ENCODE results near the gene BBS9. TPM values are rescaled to one million over a fixed set of nuclear protein-coding genes. Genes with fewer than 3 reads are reported as not detected.
"Not testable (repeated sequence)": the region's sequence is repeated elsewhere in the genome, so short reads cannot be mapped to it uniquely, and the experiment has no call there.

The BBS9 gene
- total RNA-seq, 1 donor from 2014 or later, result 33.0 TPM

- no peaks in the 10 kb centered on the region for H3K4me1 Mint-ChIP-seq (ENCODE audit: unreplicated experiment)
- no peaks in the 10 kb centered on the region for H3K36me3 Mint-ChIP-seq (ENCODE audit: low read depth, unreplicated experiment)
- H3K27me3 Mint-ChIP-seq (ENCODE audit: unreplicated experiment), result no peaks in the 10 kb centered on the region
- H3K9me3 Mint-ChIP-seq (ENCODE audit: unreplicated experiment), result no peaks in the 10 kb centered on the region
- no peak overlapping the region for H3K27ac Mint-ChIP-seq (ENCODE audit: unreplicated experiment)
- TF ChIP-seq CTCF (IDR thresholded peaks at IDR 0.05; ENCODE audit: unreplicated experiment), result no peak
- DNase-seq (ENCODE audit: low spot score), result no peak
- H3K4me3 Mint-ChIP-seq (ENCODE audit: unreplicated experiment), result no peak overlapping the region
Observed at GRCh38 chr7:33287738-33288137, 158.4 kb downstream of the BBS9 start.

GRCh38 chr7:33298848-33299247 lies 169.5 kb downstream of the BBS9 start:
- peaks cover 8% of the 10 kb centered on the region for H3K36me3 Mint-ChIP-seq (ENCODE audit: low read depth, unreplicated experiment)
- no peak overlapping the region for H3K27ac Mint-ChIP-seq (ENCODE audit: unreplicated experiment)
- no peak for DNase-seq (ENCODE audit: low spot score)
- no peaks in the 10 kb centered on the region for H3K9me3 Mint-ChIP-seq (ENCODE audit: unreplicated experiment)
- peaks cover 2% of the 10 kb centered on the region for H3K27me3 Mint-ChIP-seq (ENCODE audit: unreplicated experiment)
- TF ChIP-seq CTCF (IDR thresholded peaks at IDR 0.05; ENCODE audit: unreplicated experiment), result no peak
- H3K4me3 Mint-ChIP-seq (ENCODE audit: unreplicated experiment), result no peak overlapping the region
- no peaks in the 10 kb centered on the region for H3K4me1 Mint-ChIP-seq (ENCODE audit: unreplicated experiment)

- Mint-ChIP-seq H3K27me3 (ENCODE audit: unreplicated experiment) (peaks cover 2% of the 10 kb centered on the region), H3K4me3 (ENCODE audit: unreplicated experiment) (no peak overlapping the region), H3K9me3 (ENCODE audit: unreplicated experiment) (no peaks in the 10 kb centered on the region), H3K36me3 (ENCODE audit: low read depth, unreplicated experiment) (peaks cover 9% of the 10 kb centered on the region), H3K27ac (ENCODE audit: unreplicated experiment) (no peak overlapping the region), H3K4me1 (ENCODE audit: unreplicated experiment) (no peaks in the 10 kb centered on the region)
- DNase-seq (ENCODE audit: low spot score), result no peak
- no peak for TF ChIP-seq CTCF (IDR thresholded peaks at IDR 0.05; ENCODE audit: unreplicated experiment)
Observed at GRCh38 chr7:33299425-33299824, 170.1 kb downstream of the BBS9 start.

- no peaks in the 10 kb centered on the region for H3K4me1 Mint-ChIP-seq (ENCODE audit: unreplicated experiment)
- no peak for TF ChIP-seq CTCF (IDR thresholded peaks at IDR 0.05; ENCODE audit: unreplicated experiment)
- H3K27me3 Mint-ChIP-seq (ENCODE audit: unreplicated experiment), result peaks cover 2% of the 10 kb centered on the region
- no peak for DNase-seq (ENCODE audit: low spot score)
- no peak overlapping the region for H3K27ac Mint-ChIP-seq (ENCODE audit: unreplicated experiment)
- peaks cover 12% of the 10 kb centered on the region for H3K36me3 Mint-ChIP-seq (ENCODE audit: low read depth, unreplicated experiment)
- H3K4me3 Mint-ChIP-seq (ENCODE audit: unreplicated experiment), result no peak overlapping the region
- no peaks in the 10 kb centered on the region for H3K9me3 Mint-ChIP-seq (ENCODE audit: unreplicated experiment)
Observed at GRCh38 chr7:33300131-33300530, 170.8 kb downstream of the BBS9 start.

- Mint-ChIP-seq H3K4me3 (ENCODE audit: unreplicated experiment) (no peak overlapping the region), H3K36me3 (ENCODE audit: low read depth, unreplicated experiment) (peaks cover 17% of the 10 kb centered on the region), H3K4me1 (ENCODE audit: unreplicated experiment) (no peaks in the 10 kb centered on the region), H3K27ac (ENCODE audit: unreplicated experiment) (no peak overlapping the region), H3K9me3 (ENCODE audit: unreplicated experiment) (no peaks in the 10 kb centered on the region), H3K27me3 (ENCODE audit: unreplicated experiment) (peaks cover 2% of the 10 kb centered on the region)
- no peak for TF ChIP-seq CTCF (IDR thresholded peaks at IDR 0.05; ENCODE audit: unreplicated experiment)
- no peak for DNase-seq (ENCODE audit: low spot score)
Observed at GRCh38 chr7:33300742-33301141, 171.4 kb downstream of the BBS9 start.

- peaks cover 17% of the 10 kb centered on the region for H3K36me3 Mint-ChIP-seq (ENCODE audit: low read depth, unreplicated experiment)
- DNase-seq (ENCODE audit: low spot score); H3K9me3 Mint-ChIP-seq (ENCODE audit: unreplicated experiment); H3K27ac Mint-ChIP-seq (ENCODE audit: unreplicated experiment); H3K27me3 Mint-ChIP-seq (ENCODE audit: unreplicated experiment); H3K4me1 Mint-ChIP-seq (ENCODE audit: unreplicated experiment); H3K4me3 Mint-ChIP-seq (ENCODE audit: unreplicated experiment): not testable (repeated sequence)
Observed at GRCh38 chr7:33303978-33304557, 174.7 kb downstream of the BBS9 start.

All from endothelial cell (in vitro differentiated cells).